Retinal pigment epithelial cell (primary cell): ENCODE data around the gene SCYL2.
"Not testable (repeated sequence)": the region's sequence is repeated elsewhere in the genome, so short reads cannot be mapped to it uniquely, and the experiment has no call there.

Source experiments
- DNase-seq: peaks from one replicate; pipeline ENCODE4 v3.0.0-alpha.2; 2010; ENCODE audit warnings: low read depth
- H3K4me3 ChIP-seq: 2 replicates; pipeline ENCODE4 v1.5.1; 2011; ENCODE audit warnings: mild to moderate bottlenecking, low read length, control low read depth, moderate library complexity
- TF ChIP-seq, protein P1 (sequence below): conservative IDR thresholded peaks from 2 replicates; pipeline ENCODE4 v1.5.1; 2011; ENCODE audit warnings: low read depth, low read length, control low read depth, inconsistent platforms

Gene SCYL2

DNA sequence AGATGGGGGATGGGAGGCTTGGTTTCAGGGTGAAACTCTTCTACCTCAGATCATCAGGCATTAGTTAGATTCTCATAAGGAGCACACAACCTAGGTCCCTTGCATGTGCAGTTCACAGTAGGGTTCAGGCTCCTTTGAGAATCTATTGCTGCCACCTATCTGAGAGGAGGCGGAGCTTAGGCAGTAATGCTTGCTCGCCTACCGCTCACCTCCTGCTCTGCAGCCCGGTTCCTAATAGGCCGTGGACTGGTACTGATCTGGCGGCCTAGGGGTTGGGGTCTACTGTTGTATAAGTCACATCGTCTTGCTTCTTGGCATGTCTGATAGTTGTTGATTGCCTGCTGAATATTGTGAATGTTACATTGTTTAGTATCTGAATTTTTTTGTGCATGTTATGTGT is 12.2 kb downstream of the SCYL2 start:
- DNase-seq = no peak
- H3K4me3 ChIP-seq = no peak overlapping the region
- TF ChIP-seq, protein P1, sequence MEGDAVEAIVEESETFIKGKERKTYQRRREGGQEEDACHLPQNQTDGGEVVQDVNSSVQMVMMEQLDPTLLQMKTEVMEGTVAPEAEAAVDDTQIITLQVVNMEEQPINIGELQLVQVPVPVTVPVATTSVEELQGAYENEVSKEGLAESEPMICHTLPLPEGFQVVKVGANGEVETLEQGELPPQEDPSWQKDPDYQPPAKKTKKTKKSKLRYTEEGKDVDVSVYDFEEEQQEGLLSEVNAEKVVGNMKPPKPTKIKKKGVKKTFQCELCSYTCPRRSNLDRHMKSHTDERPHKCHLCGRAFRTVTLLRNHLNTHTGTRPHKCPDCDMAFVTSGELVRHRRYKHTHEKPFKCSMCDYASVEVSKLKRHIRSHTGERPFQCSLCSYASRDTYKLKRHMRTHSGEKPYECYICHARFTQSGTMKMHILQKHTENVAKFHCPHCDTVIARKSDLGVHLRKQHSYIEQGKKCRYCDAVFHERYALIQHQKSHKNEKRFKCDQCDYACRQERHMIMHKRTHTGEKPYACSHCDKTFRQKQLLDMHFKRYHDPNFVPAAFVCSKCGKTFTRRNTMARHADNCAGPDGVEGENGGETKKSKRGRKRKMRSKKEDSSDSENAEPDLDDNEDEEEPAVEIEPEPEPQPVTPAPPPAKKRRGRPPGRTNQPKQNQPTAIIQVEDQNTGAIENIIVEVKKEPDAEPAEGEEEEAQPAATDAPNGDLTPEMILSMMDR = no peak

DNA sequence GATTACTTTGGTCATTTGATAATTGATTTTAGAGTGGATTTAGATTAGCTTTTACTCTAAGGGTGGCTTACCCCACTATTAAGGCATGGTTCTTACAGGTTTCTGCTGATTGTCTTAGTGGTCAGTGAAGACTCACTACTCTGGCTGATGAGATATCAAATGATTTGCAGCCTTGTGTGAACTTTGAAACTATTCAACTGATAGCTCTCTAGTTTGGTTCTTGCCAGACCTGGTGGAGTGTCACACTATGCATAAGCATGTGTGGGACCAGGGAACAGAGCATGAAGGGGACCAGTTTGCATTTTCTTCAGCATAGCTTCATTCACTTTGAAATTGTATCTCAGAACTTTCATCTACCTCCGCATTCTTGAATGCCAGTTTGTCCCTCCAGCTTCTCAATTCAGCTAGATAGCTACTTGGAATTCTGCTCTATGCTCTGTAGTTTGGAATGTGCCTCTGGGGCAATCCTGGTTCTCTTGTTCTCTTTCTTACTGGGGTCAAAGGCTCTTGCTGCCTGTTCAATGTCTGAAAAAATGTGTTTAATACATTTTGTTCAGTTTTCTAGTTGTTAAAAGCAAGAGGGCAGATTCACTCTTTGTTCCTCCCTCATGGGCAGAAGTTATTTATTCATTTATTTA is 12.7 kb downstream of the SCYL2 start:
- no peak overlapping the region for H3K4me3 ChIP-seq
- DNase-seq = no peak
- TF ChIP-seq, protein P1 = no peak

DNA sequence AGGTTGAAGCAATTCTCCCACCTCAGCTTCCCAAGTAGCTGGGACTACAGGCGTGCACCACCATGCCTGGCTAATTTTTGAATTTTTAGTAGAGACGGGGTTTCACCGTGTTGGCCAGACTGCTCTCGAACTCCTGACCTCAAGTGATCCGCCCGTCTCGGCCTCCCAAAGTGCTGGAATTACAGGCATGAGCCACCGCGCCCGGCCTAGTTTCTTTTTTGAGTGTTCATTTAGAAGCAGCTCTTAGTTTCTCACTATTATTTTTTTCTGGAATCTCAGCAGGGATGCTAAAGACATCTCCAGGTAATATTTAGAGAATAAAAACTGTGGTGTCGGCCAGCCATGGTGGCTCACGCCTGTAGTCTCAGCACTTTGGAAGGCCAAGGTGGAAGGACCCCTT is 17.6 kb downstream of the SCYL2 start:
- H3K4me3 ChIP-seq, DNase-seq: not testable (repeated sequence)

DNA sequence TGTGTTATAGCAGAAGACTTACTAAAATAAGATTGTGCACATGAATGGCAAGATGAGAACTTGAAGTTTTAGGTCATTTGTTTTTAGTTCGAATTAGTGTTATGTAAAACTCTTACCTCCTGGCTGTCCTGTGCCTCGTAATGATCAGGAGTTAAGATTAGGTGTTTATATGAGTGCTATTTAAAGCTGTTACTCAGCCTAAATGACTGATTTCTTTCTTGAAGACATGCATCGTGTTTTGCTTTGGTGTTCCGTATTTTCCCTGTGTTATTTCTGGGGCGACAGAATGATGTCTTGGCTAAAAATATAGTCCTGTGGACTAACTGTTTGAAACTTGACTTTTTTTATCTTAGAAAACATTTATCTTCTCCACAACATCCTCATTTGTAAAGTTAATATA is 22.1 kb downstream of the SCYL2 start:
- TF ChIP-seq, protein P1 = no peak
- no peak for DNase-seq
- H3K4me3 ChIP-seq = no peak overlapping the region

GRCh38 chr12:100290016-100290415 is 23.0 kb downstream of the SCYL2 start:
- DNase-seq = no peak
- TF ChIP-seq, protein P1 = no peak
- H3K4me3 ChIP-seq = no peak overlapping the region

- no peak overlapping the region for H3K4me3 ChIP-seq
- TF ChIP-seq, protein P1 = no peak
- DNase-seq = no peak
Observed at GRCh38 chr12:100293017-100293416, 26.0 kb downstream of the SCYL2 start.

DNA sequence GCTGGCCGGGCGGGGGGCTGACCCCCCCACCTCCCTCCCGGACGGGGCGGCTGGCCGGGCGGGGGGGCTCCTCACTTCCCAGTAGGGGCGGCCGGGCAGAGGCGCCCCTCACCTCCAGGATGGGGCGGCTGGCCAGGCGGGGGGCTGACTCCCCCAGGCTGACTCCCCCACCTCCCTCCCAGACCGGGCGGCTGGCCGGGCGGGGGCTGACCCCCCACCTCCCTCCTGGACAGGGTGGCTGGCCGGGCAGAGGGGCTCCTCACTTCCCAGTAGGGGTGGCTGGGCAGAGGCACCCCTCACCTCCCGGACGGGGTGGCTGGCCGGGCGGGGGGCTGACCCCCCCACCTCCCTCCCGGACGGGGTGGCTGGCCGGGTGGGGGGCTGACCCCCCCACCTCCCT is 27.4 kb downstream of the SCYL2 start:
- not testable (repeated sequence) for DNase-seq, H3K4me3 ChIP-seq

DNA sequence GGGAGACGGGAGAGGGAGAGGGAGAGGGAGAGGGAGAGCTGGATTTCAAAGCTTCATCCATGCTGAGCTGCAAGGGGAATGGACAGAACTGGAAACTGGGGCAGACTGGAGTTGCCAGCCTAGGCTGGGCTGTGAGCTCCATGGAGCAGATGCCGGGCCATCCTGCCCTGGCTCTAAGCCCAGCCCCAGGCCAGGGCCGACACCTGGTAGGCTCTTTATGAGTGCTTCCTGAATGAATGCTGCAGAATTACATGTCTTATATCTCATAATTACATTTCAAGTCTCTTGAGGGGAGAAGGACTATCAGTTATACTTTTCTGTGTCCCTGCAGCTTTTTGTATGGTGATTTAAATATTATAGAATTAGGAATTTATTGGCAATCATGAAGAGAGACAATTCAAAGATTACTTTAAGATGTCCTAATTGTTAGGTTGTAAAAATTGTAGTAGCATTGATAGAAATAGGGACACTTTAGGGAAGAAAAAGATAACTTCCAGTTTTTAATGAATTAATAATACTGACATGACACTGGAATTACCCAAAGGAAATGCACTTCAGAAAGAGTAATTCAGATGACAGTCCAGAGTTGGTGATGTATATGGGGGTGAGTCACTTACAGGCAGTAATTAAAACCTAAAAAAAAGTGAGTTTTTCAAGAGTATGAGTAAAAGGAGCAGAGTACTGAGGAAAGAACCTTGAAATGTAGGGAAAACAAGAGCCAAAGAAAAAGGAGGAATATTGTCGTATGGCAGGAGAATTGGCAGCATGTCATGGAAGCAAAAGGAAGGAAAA is 29.0 kb downstream of the SCYL2 start:
- H3K4me3 ChIP-seq = no peak overlapping the region
- TF ChIP-seq, protein P1 = no peak
- no peak for DNase-seq
